Raji (cell line): ENCODE measurements around the gene HOMEZ.

Experiments
- POLR2A ChIP-seq: IDR thresholded peaks from 2 replicates; pipeline ENCODE4 v1.6.1; 2011; ENCODE audit warnings: low read depth, low read length, control low read depth; ENCODE audit not compliant: insufficient read depth

HOMEZ gene

DNA sequence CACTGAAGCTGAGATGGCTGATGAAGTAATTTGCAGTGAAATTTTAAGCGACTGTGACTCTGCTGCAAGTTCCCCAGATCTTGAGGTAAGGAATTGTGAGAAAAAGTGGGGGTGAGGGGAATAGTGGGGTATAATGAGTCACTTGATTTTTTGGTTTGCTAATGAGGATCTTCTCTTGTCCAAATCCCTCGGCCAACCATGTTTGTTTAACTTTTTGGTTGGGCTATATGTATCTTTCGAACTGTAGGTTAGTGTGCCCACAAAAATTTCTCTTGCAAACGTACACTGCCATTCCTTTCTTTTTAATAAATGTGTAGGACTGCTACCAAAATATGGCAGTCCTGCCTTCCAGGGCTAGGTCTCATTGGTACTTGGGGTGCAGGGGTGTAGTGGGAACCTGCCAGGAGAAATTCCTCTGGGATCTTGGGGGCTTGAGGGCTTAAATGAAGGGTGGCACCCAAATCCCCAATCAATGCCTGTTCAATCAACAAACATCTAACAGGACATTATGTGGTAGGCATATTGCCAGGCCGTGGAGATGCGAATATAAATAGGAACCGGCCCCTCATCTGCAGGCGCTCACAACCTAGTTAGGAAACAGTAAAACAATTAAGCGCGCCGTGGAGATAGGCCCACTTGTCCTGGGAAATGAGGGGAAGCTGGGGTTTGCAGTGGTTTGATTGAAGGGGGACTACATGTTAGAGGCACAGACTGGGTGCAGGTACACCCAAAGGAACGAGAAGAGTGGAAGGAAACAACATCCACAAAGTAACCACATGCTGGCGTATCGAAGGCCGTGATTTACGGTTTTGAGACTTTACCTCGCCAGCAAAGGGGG lies 34.0 kb upstream of the HOMEZ start:
- TF ChIP-seq POLR2A, result no peak

DNA sequence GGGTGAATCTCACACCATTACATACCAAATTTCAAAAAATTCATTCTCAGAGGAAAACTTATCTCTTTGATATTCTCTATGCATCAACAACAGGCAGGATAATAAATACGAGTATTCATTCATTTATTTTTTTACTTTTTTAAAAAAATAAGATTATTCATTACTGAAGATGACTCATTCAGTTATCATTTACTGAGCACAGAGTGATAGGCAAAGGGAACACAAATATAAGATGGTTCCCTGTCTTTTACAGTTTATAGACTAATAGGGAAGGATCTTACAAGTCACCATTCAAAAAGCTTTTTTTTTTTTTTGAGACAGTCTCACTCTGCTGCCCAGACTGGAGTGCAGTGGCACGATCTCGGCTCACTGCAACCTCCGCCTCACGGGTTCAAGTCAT lies 30.4 kb upstream of the HOMEZ start:
- TF ChIP-seq POLR2A, result no peak

DNA sequence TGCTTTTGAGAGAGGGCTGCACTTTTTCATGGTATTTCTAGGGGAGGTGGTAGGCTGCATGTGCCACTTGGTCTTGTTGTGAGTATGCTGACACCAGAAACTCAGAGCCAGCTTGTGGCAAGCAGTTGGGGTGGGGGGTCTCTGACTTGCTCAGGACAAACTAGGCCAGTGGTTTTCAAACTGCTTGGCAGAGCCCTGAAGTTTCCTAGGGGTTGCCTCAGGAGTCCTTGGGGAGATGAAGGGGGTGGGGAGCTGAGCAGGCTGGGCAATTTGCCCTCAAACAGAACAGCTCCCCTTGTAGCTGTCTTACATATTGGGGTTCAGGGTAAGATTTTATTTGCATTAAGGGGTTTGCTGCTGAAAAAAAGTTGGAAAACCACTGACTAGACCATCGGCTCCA lies 24.6 kb upstream of the HOMEZ start:
- TF ChIP-seq POLR2A, result no peak

DNA sequence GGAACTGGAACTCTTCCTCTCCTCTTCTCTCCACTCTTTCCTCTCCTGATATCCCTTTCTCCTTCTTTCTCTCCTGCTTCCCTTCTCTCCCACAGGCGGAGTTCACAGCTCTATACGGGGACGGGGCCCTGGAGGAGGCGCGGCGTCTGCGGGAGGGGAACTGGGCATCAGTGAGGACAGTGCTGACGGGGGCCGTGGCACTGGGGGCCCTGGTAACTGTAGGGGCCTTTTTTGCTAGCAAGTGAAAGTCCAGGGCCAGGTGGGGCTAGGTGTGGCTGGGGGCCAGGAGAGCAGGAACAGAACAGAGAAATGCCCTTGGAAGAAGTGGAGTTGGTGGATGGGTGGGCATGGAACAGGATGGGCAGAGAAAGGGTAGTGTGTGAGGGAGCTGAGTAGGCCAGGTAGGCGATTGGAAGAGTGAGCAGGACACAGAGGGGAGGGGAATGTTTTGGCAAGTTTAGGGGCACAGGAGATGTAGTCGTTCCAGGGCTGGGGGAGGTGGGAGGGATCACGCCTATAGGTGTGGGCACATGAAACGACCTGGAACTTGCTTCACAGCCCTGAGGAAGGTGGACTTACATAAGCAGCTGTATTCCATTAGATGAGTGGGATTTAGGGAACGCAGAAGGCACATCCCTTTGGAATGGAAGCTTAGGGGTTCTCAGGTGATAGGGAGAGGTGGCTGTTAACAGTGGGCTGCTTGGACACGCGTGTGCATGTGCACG lies 23.0 kb upstream of the HOMEZ start:
- no peak for TF ChIP-seq POLR2A

- TF ChIP-seq POLR2A, result no peak
These were observed 22.0 kb upstream of the HOMEZ start for GRCh38 chr14:23307687-23308644.

- no peak for TF ChIP-seq POLR2A
These were observed 21.2 kb upstream of the HOMEZ start for GRCh38 chr14:23307146-23307530.

DNA sequence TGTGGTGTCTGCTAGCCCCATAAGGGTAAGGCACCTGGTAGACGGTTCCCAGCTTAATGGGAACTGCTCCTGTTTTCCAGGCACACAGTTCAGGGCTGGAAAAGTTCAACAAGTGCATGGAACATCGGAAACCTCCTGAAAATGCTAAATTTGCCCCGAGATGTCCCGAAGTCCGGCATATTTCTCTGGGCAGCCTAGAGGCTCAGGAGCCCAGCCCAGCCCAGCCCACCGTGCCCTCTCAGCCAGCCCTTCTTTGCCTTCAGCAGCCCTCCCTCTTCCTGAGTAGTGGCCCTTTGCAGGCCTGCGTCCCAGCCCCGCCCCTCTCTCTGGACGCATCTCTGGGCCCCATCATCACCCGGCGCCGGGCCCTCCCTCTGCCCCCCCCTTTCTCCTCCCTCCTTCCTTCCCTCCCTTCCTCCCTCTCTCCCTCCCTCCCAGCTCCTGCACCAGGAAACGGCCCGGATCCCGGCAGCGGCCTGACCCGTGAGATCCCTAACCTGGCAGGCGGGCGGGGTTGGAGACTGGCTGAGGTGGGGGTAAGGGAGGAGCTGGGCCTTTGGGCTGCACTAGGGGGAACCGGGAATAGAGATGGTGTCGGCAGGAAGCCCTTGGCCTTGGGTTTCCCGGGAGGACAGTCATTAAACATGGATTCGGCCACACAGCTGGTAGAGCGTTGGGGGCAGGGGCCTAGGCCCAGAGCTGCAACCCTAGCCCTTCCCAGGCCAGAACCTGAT lies 20.6 kb upstream of the HOMEZ start, which contains the start of gene BCL2L2:
BCL2L2 (plus strand) TSS at position 422 of the 734 bp plus-strand sequence. CDS start 935 bp downstream, outside the sequence.
- TF ChIP-seq POLR2A, result peak; percentile 84

DNA sequence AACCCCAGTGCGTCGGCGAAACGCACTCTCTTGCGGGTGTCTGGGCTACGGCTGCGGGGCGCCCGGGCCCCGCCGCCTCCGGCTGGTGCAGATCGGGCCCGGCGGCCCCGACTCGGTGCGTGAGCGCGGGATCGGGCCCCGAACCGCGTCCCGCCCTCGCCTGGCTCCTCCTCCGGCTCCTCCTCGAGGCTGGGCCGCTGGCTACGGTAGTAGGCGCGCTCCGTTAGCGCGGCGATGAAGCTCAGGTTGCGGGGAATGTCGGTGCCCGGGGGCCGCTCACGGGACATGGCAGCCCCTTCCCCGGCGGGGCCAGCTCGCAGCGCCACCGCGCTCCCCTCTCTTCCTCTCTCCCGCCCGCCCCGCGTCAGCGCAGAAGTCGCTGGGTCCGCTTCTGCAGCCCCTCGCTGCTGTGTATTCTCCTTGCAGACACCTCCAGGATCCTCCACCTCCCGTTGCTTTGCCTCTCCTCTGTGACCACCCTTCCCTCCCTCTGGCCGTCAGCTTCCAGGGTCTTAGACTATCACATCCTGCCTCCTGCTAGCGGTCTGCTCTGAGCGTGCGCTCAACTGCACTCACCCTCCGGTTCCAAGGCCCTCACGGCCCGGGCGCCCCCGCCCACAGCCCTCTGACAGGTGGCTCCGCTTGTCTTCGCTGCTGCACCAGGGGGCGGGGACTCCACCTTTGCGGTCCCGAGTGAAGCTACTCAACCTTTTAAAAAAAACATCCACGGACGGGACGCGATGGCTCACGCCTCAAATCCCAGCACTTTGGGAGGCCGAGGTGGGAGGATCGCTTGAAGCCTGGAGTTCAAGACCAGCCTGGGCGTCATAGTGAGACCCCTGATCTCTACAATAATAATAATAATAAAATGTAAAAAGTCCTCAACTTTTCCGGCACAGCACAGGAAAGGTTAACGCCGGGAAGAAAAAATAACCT lies 16.6 kb upstream of the HOMEZ start, which contains the start of gene PPP1R3E:
PPP1R3E (minus strand) TSS at position 570 of the 936 bp plus-strand sequence; CDS start at position 287, 283 bp downstream.
- peak; percentile 98 for TF ChIP-seq POLR2A

GRCh38 chr14:23301969-23302289 lies 16.0 kb upstream of the HOMEZ start:
- TF ChIP-seq POLR2A, result peak; percentile 91

- no peak for TF ChIP-seq POLR2A
These were observed 15.5 kb upstream of the HOMEZ start for GRCh38 chr14:23301288-23301968.

GRCh38 chr14:23300687-23301223 lies 14.8 kb upstream of the HOMEZ start:
- no peak for TF ChIP-seq POLR2A

GRCh38 chr14:23299986-23300686 lies 14.2 kb upstream of the HOMEZ start:
- no peak for TF ChIP-seq POLR2A
